ENCODE data around the gene CFAP91. TPM values are rescaled to one million over a fixed set of nuclear protein-coding genes. Genes with fewer than 3 reads are reported as not detected.

Gene CFAP91
- polyA plus RNA-seq, 1 donor from 2014 or later, result 14.2 TPM

GRCh38 chr3:119745942-119746341 is 43.1 kb downstream of the CFAP91 start:
- H3K4me3 ChIP-seq (ENCODE audit: low read length), result no peak overlapping the region
- no peaks in the 10 kb centered on the region for H3K79me2 ChIP-seq (replicated peaks; ENCODE audit: insufficient read depth, low read length)
- H3K27me3 ChIP-seq (ENCODE audit: insufficient read depth, low read depth, low read length), result no peaks in the 10 kb centered on the region
- H3K4me2 ChIP-seq (ENCODE audit: low read length), result no peak overlapping the region
- H3K9me3 ChIP-seq (ENCODE audit: low read length), result no peaks in the 10 kb centered on the region
- H2AFZ ChIP-seq (ENCODE audit: low read depth, low read length), result no peak overlapping the region
- H4K20me1 ChIP-seq (ENCODE audit: insufficient read depth), result no peaks in the 10 kb centered on the region
- H3K9me2 ChIP-seq (ENCODE audit: insufficient read depth, low read length), result no peaks in the 10 kb centered on the region
- H3K9ac ChIP-seq (ENCODE audit: low read length), result no peak overlapping the region
- no peak for TF ChIP-seq MXI1 (conservative IDR thresholded peaks at IDR 0.05; ENCODE audit: poor library complexity, severe bottlenecking)
- TF ChIP-seq RAD21 (conservative IDR thresholded peaks at IDR 0.05), result no peak
- no peak for TF ChIP-seq REST (IDR thresholded peaks at IDR 0.05; ENCODE audit: borderline replicate concordance)
- TF ChIP-seq EZH2 (IDR thresholded peaks at IDR 0.05; ENCODE audit: borderline replicate concordance, insufficient read depth, low read length, poor library complexity, severe bottlenecking), result no peak
- TF ChIP-seq CTCF (IDR thresholded peaks at IDR 0.05; ENCODE audit: poor library complexity, severe bottlenecking), result no peak
- no peaks in the 10 kb centered on the region for H3K36me3 ChIP-seq (ENCODE audit: insufficient read depth, low read length)
- H3F3A ChIP-seq (ENCODE audit: insufficient read depth, low read length, poor library complexity, severe bottlenecking), result no peaks in the 10 kb centered on the region
- H3K27ac ChIP-seq (ENCODE audit: low read length), result no peak overlapping the region

- Histone ChIP-seq H3K4me3 (ENCODE audit: low read length) (no peak overlapping the region), H3K9ac (ENCODE audit: low read length) (no peak overlapping the region), H3K27me3 (ENCODE audit: insufficient read depth, low read depth, low read length) (no peaks in the 10 kb centered on the region), H3F3A (ENCODE audit: insufficient read depth, low read length, poor library complexity, severe bottlenecking) (no peaks in the 10 kb centered on the region), H3K27ac (ENCODE audit: low read length) (no peak overlapping the region), H3K79me2 (replicated peaks; ENCODE audit: insufficient read depth, low read length) (no peaks in the 10 kb centered on the region), H2AFZ (ENCODE audit: low read depth, low read length) (no peak overlapping the region), H3K9me3 (ENCODE audit: low read length) (no peaks in the 10 kb centered on the region), H3K36me3 (ENCODE audit: insufficient read depth, low read length) (peaks cover 3% of the 10 kb centered on the region), H3K4me2 (ENCODE audit: low read length) (no peak overlapping the region), H4K20me1 (ENCODE audit: insufficient read depth) (no peaks in the 10 kb centered on the region), H3K9me2 (ENCODE audit: insufficient read depth, low read length) (no peaks in the 10 kb centered on the region)
- TF ChIP-seq EZH2 (IDR thresholded peaks at IDR 0.05; ENCODE audit: borderline replicate concordance, insufficient read depth, low read length, poor library complexity, severe bottlenecking) (no peak), REST (IDR thresholded peaks at IDR 0.05; ENCODE audit: borderline replicate concordance) (no peak), POLR2AphosphoS5 (IDR thresholded peaks at IDR 0.05) (no peak), RAD21 (conservative IDR thresholded peaks at IDR 0.05) (no peak), CTCF (IDR thresholded peaks at IDR 0.05; ENCODE audit: poor library complexity, severe bottlenecking) (no peak), MXI1 (conservative IDR thresholded peaks at IDR 0.05; ENCODE audit: poor library complexity, severe bottlenecking) (no peak), EP300 (conservative IDR thresholded peaks at IDR 0.05; ENCODE audit: poor library complexity, severe bottlenecking) (no peak), SMC3 (conservative IDR thresholded peaks at IDR 0.05; ENCODE audit: poor library complexity) (no peak), TAF1 (IDR thresholded peaks at IDR 0.05; ENCODE audit: low read depth) (no peak)
Measured at GRCh38 chr3:119746423-119746822, 43.6 kb downstream of the CFAP91 start.
